ENCODE data around the gene FRMPD2. TPM values are rescaled to one million over a fixed set of nuclear protein-coding genes. Genes with fewer than 3 reads are reported as not detected.

Gene FRMPD2, protein sequence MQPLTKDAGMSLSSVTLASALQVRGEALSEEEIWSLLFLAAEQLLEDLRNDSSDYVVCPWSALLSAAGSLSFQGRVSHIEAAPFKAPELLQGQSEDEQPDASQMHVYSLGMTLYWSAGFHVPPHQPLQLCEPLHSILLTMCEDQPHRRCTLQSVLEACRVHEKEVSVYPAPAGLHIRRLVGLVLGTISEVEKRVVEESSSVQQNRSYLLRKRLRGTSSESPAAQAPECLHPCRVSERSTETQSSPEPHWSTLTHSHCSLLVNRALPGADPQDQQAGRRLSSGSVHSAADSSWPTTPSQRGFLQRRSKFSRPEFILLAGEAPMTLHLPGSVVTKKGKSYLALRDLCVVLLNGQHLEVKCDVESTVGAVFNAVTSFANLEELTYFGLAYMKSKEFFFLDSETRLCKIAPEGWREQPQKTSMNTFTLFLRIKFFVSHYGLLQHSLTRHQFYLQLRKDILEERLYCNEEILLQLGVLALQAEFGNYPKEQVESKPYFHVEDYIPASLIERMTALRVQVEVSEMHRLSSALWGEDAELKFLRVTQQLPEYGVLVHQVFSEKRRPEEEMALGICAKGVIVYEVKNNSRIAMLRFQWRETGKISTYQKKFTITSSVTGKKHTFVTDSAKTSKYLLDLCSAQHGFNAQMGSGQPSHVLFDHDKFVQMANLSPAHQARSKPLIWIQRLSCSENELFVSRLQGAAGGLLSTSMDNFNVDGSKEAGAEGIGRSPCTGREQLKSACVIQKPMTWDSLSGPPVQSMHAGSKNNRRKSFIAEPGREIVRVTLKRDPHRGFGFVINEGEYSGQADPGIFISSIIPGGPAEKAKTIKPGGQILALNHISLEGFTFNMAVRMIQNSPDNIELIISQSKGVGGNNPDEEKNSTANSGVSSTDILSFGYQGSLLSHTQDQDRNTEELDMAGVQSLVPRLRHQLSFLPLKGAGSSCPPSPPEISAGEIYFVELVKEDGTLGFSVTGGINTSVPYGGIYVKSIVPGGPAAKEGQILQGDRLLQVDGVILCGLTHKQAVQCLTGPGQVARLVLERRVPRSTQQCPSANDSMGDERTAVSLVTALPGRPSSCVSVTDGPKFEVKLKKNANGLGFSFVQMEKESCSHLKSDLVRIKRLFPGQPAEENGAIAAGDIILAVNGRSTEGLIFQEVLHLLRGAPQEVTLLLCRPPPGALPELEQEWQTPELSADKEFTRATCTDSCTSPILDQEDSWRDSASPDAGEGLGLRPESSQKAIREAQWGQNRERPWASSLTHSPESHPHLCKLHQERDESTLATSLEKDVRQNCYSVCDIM (N-terminal part only)
- not detected in 2 replicates for total RNA-seq (2014; rRNA removed; shearing (Covaris generic))

- DNase-seq = no peak
These were observed at the start of gene FRMPD2 for GRCh38 chr10:48274636-48275035. TSS of gene FRMPD2 (minus strand) at chr10:48274696. CDS start at chr10:48274567, 129 bp downstream.

DNA sequence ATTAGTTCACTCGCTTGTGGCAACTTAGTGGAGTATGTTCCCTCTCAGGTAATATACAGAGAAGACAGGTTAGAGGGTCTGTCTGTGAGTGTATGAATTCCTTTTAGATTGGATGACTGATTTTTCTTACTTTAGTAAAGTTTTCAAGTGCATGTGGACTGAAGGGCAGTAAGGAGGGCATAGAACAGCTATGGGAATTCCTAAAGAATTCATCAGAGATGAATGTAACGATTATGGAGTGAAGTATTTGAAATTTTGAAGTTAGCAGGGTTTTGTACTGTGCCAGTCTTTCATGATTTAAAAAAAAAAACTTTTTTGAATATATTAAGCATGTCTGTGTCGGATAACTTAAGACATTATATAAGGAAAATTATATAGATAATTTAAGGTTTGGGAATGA, 47.5 kb upstream of the FRMPD2 start:
- DNase-seq = no peak
- no peak overlapping the region for H3K4me3 ChIP-seq (ENCODE audit: insufficient read depth, low read depth, low read length)
- no peaks in the 10 kb centered on the region for H3K27me3 ChIP-seq (ENCODE audit: control insufficient read depth, insufficient read depth, low read length)
- no peaks in the 10 kb centered on the region for H3K36me3 ChIP-seq (replicated peaks; ENCODE audit: control insufficient read depth, insufficient read depth, low read length)

More at GRCh38 chr10:48274636-48275035, at the start of gene FRMPD2:
- H3K27me3 ChIP-seq (ENCODE audit: control insufficient read depth, insufficient read depth, low read length) = no peaks in the 10 kb centered on the region
- no peak within 1 kb of the TSS for H3K4me3 ChIP-seq (ENCODE audit: insufficient read depth, low read depth, low read length)
- H3K36me3 ChIP-seq (replicated peaks; ENCODE audit: control insufficient read depth, insufficient read depth, low read length) = no peaks in the 10 kb centered on the region

- no peak for DNase-seq
- no peak overlapping the region for H3K4me3 ChIP-seq (ENCODE audit: insufficient read depth, low read depth, low read length)
- H3K27me3 ChIP-seq (ENCODE audit: control insufficient read depth, insufficient read depth, low read length) = no peaks in the 10 kb centered on the region
- H3K36me3 ChIP-seq (replicated peaks; ENCODE audit: control insufficient read depth, insufficient read depth, low read length) = no peaks in the 10 kb centered on the region
These were observed 43.0 kb upstream of the FRMPD2 start for GRCh38 chr10:48317321-48317990.

- H3K27me3 ChIP-seq (ENCODE audit: control insufficient read depth, insufficient read depth, low read length) = no peaks in the 10 kb centered on the region
- no peak overlapping the region for H3K4me3 ChIP-seq (ENCODE audit: insufficient read depth, low read depth, low read length)
- H3K36me3 ChIP-seq (replicated peaks; ENCODE audit: control insufficient read depth, insufficient read depth, low read length) = no peaks in the 10 kb centered on the region
- no peak for DNase-seq
These were observed 41.7 kb upstream of the FRMPD2 start for GRCh38 chr10:48316236-48316635.

GRCh38 chr10:48314107-48314506, 39.6 kb upstream of the FRMPD2 start:
- no peaks in the 10 kb centered on the region for H3K27me3 ChIP-seq (ENCODE audit: control insufficient read depth, insufficient read depth, low read length)
- no peak for DNase-seq
- H3K4me3 ChIP-seq (ENCODE audit: insufficient read depth, low read depth, low read length) = no peak overlapping the region
- H3K36me3 ChIP-seq (replicated peaks; ENCODE audit: control insufficient read depth, insufficient read depth, low read length) = no peaks in the 10 kb centered on the region

GRCh38 chr10:48309711-48310226, 35.3 kb upstream of the FRMPD2 start:
- Histone ChIP-seq H3K4me3 (ENCODE audit: insufficient read depth, low read depth, low read length) (no peak overlapping the region), H3K27me3 (ENCODE audit: control insufficient read depth, insufficient read depth, low read length) (peaks cover 4% of the 10 kb centered on the region; the same call in 1 of the 2 replicates), H3K36me3 (replicated peaks; ENCODE audit: control insufficient read depth, insufficient read depth, low read length) (no peaks in the 10 kb centered on the region)
- DNase-seq = peak; percentile 35

- Histone ChIP-seq H3K36me3 (replicated peaks; ENCODE audit: control insufficient read depth, insufficient read depth, low read length) (no peaks in the 10 kb centered on the region), H3K4me3 (ENCODE audit: insufficient read depth, low read depth, low read length) (peak overlapping the region; percentile 83), H3K27me3 (ENCODE audit: control insufficient read depth, insufficient read depth, low read length) (peaks cover 4% of the 10 kb centered on the region; the same call in 1 of the 2 replicates)
- no peak for DNase-seq
These were observed 33.2 kb upstream of the FRMPD2 start for GRCh38 chr10:48307711-48308018.

DNA sequence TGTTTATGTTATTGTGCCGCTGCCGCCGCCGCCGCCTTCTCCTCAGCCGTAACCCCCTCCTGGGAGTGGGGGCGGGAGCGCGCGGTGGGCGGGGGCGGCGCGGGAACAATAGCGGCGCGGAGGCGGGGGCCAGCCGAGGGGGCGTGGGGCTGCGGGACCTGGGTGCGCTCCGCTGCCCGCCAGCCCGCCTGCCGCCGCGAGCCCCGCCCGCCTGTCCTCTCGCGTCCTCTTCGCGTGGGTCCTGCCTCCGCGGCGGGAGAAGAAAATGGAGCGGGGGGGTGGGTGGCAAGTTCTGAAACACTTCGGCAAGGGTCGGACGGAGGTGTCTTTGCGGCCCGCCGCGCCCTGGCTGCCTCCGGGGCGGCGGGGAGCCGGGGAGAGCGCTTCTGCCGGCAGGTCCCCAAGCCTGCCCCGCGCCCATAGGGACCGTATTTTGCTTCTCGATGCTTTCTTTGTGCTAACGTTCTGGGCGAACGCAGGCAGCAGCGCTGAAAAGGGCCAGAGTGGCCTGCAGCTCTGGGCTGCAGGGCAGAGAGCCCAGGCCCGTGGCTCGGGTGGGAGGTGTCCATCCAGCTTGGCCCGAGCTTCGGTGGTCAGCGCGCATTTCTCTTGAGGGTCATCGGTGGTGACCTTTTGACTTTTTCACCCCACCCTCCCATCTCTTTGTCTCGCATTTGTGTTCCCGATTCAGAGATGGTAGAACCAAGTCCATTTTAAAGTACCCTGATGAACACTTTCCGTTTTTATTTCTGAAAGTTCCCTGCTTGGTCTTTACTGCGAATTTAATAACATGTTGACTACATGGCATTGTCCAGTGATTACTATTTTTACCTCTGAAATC, 32.6 kb upstream of the FRMPD2 start:
- peak overlapping the region; percentile 83 for H3K4me3 ChIP-seq (ENCODE audit: insufficient read depth, low read depth, low read length)

DNA sequence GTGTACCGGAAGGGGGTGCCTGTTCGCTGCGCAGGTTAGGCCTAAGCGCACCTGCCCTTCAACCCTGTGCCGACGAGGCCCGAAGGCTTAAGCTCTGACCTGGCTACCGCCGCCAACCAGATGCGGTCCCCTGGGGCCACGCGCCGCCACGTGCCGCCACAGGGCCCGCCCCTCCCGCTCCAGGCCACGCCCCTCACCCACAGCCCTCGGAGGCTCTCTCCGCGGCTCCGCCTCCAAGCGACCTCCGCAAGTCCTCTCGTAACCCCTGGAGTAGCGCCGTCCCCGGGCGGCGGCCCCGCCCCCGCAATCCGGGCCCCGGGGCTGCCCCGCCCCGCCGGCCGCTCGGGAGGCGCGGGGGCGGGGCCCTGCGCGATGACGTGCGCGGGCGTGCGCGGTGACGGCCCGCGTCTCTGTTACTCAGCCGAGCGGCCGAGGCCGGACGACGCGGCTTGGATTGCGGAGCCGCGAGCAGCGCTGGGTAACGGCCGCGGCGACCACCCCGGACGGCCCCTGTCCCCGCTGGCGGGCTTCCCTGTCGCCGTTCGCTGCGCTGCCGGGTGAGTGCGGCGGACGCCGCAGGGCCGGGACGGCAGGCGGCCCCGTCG, 31.9 kb upstream of the FRMPD2 start, which contains the start of gene MAPK8:
TSS of gene MAPK8 (plus strand) at position 413 of the 605 bp plus-strand sequence. CDS start 94,984 bp downstream, outside the sequence.
- Histone ChIP-seq H3K4me3 (ENCODE audit: insufficient read depth, low read depth, low read length) (peak within 1 kb of the TSS; percentile 83), H3K36me3 (replicated peaks; ENCODE audit: control insufficient read depth, insufficient read depth, low read length) (no peaks in the 10 kb centered on the region), H3K27me3 (ENCODE audit: control insufficient read depth, insufficient read depth, low read length) (peaks cover 4% of the 10 kb centered on the region; the same call in 1 of the 2 replicates)
- DNase-seq = peak; percentile 99

More for the DNA sequence above, 32.6 kb upstream of the FRMPD2 start:
- peak; percentile 92 for DNase-seq
- Histone ChIP-seq H3K36me3 (replicated peaks; ENCODE audit: control insufficient read depth, insufficient read depth, low read length) (no peaks in the 10 kb centered on the region), H3K27me3 (ENCODE audit: control insufficient read depth, insufficient read depth, low read length) (peaks cover 4% of the 10 kb centered on the region; the same call in 1 of the 2 replicates)

- H3K27me3 ChIP-seq (ENCODE audit: control insufficient read depth, insufficient read depth, low read length) = peaks cover 4% of the 10 kb centered on the region; the same call in 1 of the 2 replicates
- H3K4me3 ChIP-seq (ENCODE audit: insufficient read depth, low read depth, low read length) = peak overlapping the region; percentile 37
- no peak for DNase-seq
- H3K36me3 ChIP-seq (replicated peaks; ENCODE audit: control insufficient read depth, insufficient read depth, low read length) = no peaks in the 10 kb centered on the region
These were observed 31.4 kb upstream of the FRMPD2 start for GRCh38 chr10:48305905-48306264.

GRCh38 chr10:48302515-48303476, 28.3 kb upstream of the FRMPD2 start:
- Histone ChIP-seq H3K27me3 (ENCODE audit: control insufficient read depth, insufficient read depth, low read length) (peaks cover 4% of the 10 kb centered on the region; the same call in 1 of the 2 replicates), H3K4me3 (ENCODE audit: insufficient read depth, low read depth, low read length) (no peak overlapping the region), H3K36me3 (replicated peaks; ENCODE audit: control insufficient read depth, insufficient read depth, low read length) (no peaks in the 10 kb centered on the region)
- no peak for DNase-seq

- no peak for DNase-seq
- H3K4me3 ChIP-seq (ENCODE audit: insufficient read depth, low read depth, low read length) = no peak overlapping the region
- peaks cover under 1% of the 10 kb centered on the region; the same call in 1 of the 2 replicates for H3K27me3 ChIP-seq (ENCODE audit: control insufficient read depth, insufficient read depth, low read length)
- H3K36me3 ChIP-seq (replicated peaks; ENCODE audit: control insufficient read depth, insufficient read depth, low read length) = no peaks in the 10 kb centered on the region
These were observed 26.1 kb upstream of the FRMPD2 start for GRCh38 chr10:48300556-48300955.

All from H7 (cell line).